Right lobe of liver (tissue), 6 donors: ENCODE data around the gene FAM110A. TPM values are rescaled to one million over a fixed set of nuclear protein-coding genes. Genes with fewer than 3 reads are reported as not detected.

Source experiments
- ATAC-seq, 4 donors: fragments of 200-7000 bp; cut with Tn5 transposase; one replicate each; pipeline ENCODE4 v1.9.1; 2020; ENCODE audit warnings: mild to moderate bottlenecking in 4 of 4, moderate library complexity in 4 of 4
- DNase-seq, 3 donors: peaks; one replicate each; pipeline ENCODE4 v3.0.0-alpha.2; 2020
- H3K27ac ChIP-seq, 3 donors: fragments of 200-600 bp; one replicate each; pipeline ENCODE4 v1.8.0; 2022
- H3K27me3 ChIP-seq, 2 donors: fragments of 200-600 bp; one replicate each; pipeline ENCODE4 v1.8.0; 2022
- H3K36me3 ChIP-seq, 4 donors: fragments of 200-600 bp; sonication (generic) in 1 of 4; one replicate each; pipeline versions ENCODE4 v1.5.1 to v1.8.0; 2017 to 2022; ENCODE audit warnings: control low read depth in 1 of 4
- H3K4me1 ChIP-seq, 4 donors: fragments of 200-600 bp; sonication (generic) in 1 of 4; one replicate each; pipeline versions ENCODE4 v1.5.1 to v1.8.0; 2017 to 2022; ENCODE audit warnings: control low read depth in 1 of 4
- H3K4me3 ChIP-seq, 3 donors: fragments of 200-600 bp; one replicate each; pipeline ENCODE4 v1.8.0; 2022
- H3K9me3 ChIP-seq, 4 donors: fragments of 200-600 bp; sonication (generic) in 1 of 4; one replicate each; pipeline versions ENCODE4 v1.5.1 to v1.8.0; 2017 to 2022; ENCODE audit warnings: control low read depth in 1 of 4
- POLR2A ChIP-seq: fragments of 450-650 bp; IDR thresholded peaks from one replicate; pipeline ENCODE4 v1.6.1; 2017; ENCODE audit warnings: antibody characterized with exemption, mild to moderate bottlenecking
- WGBS: methylation state at CpG from one replicate; pipeline ENCODE4 v1.1.6; 2018; ENCODE audit warnings: low coverage, low lambda C conversion rate; ENCODE audit not compliant: insufficient coverage; ENCODE audit errors: missing lambda C conversion rate; 5-methylcytosine and 5-hydroxymethylcytosine counted together
- intact Hi-C, 2 donors: fragments of 100-400 bp; cut with DNase I; formaldehyde crosslinking; loops; one replicate each; pipeline versions ENCODE4 v1.11.2 to v1.14.1; 2022
- total RNA-seq, 6 experiments: library from RNA; depleted of rRNA in 2 of 6; stranded (reverse); fragments of >200 nt in 2 of 6; fragmentation: NEBNext Ultra II Directional in 3 of 6; extraction: Animal tissue kit (Norgen Biotek cat#: 25700) in 3 of 6; gene quantifications; one replicate each; pipeline versions ENCODE4 v1.1.0 to v1.2.4, GENCODE V29; 2016 to 2023
- TF ChIP-seq, protein P1 (sequence below), 4 donors: fragments of 200-600 bp in 3 of 4; fragments of 450-650 bp in 1 of 4; IDR thresholded peaks; one replicate each; pipeline versions ENCODE4 v1.5.1 to v1.8.0; 2016 to 2022; ENCODE audit warnings: antibody characterized with exemption in 4 of 4, mild to moderate bottlenecking in 2 of 4
- donor health status: DM: no; HTN: yes; CAD: no.
- donor health status: DM: no; HTN: no; CAD: no.
- donor health status: DM: no; HTN: no; CAD: no.
- donor health status: DM: no; HTN: yes; CAD: no.
- donor health status: DM: no; HTN: yes; CAD: no.

Gene FAM110A
- total RNA-seq, 6 experiments from 2014 or later, result 1.4 to 4.1 (median 2.7) TPM

DNA sequence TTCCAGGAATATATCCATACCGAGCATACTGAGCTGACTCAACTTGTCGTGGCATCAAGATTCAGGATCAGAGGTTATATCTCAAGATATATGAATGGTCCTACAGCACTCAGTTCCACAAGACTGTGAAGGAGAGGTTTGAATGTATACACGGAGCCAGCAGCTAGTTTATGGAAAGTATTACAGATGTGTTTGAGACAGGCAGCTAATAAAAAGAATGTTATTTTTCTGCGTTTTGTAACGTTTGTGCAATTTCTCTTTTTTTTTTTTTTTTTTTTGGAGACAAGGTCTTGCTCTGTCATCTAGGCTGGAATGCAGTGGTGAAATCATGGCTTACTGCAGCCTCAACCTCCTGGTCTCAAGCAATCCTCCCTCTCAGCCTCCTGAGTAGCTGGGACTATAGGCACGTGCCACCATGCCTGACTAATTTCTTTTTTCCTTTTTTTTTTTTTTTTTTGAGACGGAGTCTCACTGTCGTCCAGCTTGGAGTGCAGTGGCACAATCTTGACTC lies 3.4 kb upstream of the FAM110A start:
- intact Hi-C loops, result no loop called here
- Histone ChIP-seq H3K36me3 (no peaks in the 10 kb centered on the region), H3K9me3 (no peaks in the 10 kb centered on the region), H3K27me3 (no peaks in the 10 kb centered on the region), H3K4me1 (peaks cover 0 to 8% (median 0%) of the 10 kb centered on the region in 4 donors), H3K27ac (no peak overlapping the region), H3K4me3 (no peak overlapping the region)
- no peak for ATAC-seq
- 62% methylated on average over 6 of the region's 8 CpGs for WGBS
- DNase-seq, result no peak
- TF ChIP-seq, protein P1, sequence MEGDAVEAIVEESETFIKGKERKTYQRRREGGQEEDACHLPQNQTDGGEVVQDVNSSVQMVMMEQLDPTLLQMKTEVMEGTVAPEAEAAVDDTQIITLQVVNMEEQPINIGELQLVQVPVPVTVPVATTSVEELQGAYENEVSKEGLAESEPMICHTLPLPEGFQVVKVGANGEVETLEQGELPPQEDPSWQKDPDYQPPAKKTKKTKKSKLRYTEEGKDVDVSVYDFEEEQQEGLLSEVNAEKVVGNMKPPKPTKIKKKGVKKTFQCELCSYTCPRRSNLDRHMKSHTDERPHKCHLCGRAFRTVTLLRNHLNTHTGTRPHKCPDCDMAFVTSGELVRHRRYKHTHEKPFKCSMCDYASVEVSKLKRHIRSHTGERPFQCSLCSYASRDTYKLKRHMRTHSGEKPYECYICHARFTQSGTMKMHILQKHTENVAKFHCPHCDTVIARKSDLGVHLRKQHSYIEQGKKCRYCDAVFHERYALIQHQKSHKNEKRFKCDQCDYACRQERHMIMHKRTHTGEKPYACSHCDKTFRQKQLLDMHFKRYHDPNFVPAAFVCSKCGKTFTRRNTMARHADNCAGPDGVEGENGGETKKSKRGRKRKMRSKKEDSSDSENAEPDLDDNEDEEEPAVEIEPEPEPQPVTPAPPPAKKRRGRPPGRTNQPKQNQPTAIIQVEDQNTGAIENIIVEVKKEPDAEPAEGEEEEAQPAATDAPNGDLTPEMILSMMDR (IDR thresholded peaks at IDR 0.05), result no peak
- no peak for TF ChIP-seq POLR2A

DNA sequence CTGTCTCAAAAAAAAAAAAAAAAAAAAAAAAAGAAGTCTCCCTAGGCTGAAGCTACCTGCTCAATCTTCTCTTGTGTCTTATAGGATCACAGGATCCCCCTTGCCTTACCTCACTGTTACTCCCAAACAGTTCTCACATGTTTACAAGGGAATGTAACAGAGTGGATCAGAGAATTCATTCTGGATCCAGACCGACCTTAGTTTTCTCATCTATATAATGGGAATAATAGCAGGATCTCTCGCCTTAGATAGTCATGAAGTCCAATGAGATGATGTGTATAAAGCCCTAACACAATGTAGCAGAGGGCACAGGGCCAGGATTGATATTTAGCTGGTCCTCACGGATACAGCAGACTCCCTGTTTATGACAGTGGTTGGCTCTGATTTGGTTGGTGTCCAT lies 2.3 kb upstream of the FAM110A start:
- DNase-seq, result no peak
- ATAC-seq, result no peak
- 85% methylated on average over 3 of the region's 3 CpGs for WGBS

GRCh38 chr20:831956-832355 lies 1.6 kb upstream of the FAM110A start:
- H3K27me3 ChIP-seq, result no peaks in the 10 kb centered on the region
- no peaks in the 10 kb centered on the region for H3K36me3 ChIP-seq
- no peak overlapping the region for H3K4me3 ChIP-seq
- no peak overlapping the region for H3K27ac ChIP-seq
- DNase-seq (no peak), ATAC-seq (no peak)
- H3K9me3 ChIP-seq, result no peaks in the 10 kb centered on the region
- 100% methylated on average over 3 of the region's 3 CpGs for WGBS
- H3K4me1 ChIP-seq, result peaks cover 0 to 15% (median 4%) of the 10 kb centered on the region in 4 donors
- TF ChIP-seq, protein P1 (IDR thresholded peaks at IDR 0.05), result no peak
- no peak for TF ChIP-seq POLR2A
- intact Hi-C loops, result no loop called here

More for the DNA sequence above, 2.3 kb upstream of the FAM110A start:
- Histone ChIP-seq H3K27me3 (no peaks in the 10 kb centered on the region), H3K4me1 (peaks cover 0 to 15% (median 4%) of the 10 kb centered on the region in 4 donors), H3K36me3 (no peaks in the 10 kb centered on the region), H3K27ac (no peak overlapping the region), H3K4me3 (no peak overlapping the region), H3K9me3 (no peaks in the 10 kb centered on the region)
- intact Hi-C loops, result no loop called here
- TF ChIP-seq, protein P1 (IDR thresholded peaks at IDR 0.05), result no peak
- no peak for TF ChIP-seq POLR2A

DNA sequence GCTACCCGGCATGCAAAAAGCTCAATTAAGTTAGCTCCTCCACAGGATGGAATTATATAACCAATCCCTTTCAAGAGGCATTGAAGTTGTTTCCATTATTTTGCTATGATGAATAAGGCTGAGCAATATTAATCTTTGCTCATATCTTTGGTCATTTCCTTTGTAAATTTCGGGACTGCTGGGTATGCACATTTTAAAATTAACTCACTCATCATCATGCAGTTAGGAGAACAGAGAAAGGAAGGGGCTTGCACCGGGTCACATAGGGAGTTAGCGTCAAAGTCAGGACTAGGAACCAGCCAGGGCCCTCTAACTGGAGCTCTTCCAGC lies 430 bp upstream of the FAM110A start:
- Histone ChIP-seq H3K4me3 (peak overlapping the region; percentile 68 to 97 (median 78)), H3K4me1 (peaks cover 0 to 15% (median 4%) of the 10 kb centered on the region in 4 donors), H3K36me3 (no peaks in the 10 kb centered on the region), H3K27ac (peak overlapping the region in 1 of 3 donors; percentile 75), H3K27me3 (no peaks in the 10 kb centered on the region), H3K9me3 (no peaks in the 10 kb centered on the region)
- 5% methylated on average over 4 of the region's 4 CpGs for WGBS
- intact Hi-C loops, result no loop called here
- ATAC-seq, result no peak
- DNase-seq, result no peak
- TF ChIP-seq, protein P1 (IDR thresholded peaks at IDR 0.05), result no peak
- TF ChIP-seq POLR2A, result no peak
